ENCODE data around the gene SLC22A23. TPM values are rescaled to one million over a fixed set of nuclear protein-coding genes. Genes with fewer than 3 reads are reported as not detected.
"Not testable (repeated sequence)": the region's sequence is repeated elsewhere in the genome, so short reads cannot be mapped to it uniquely, and the experiment has no call there.

SLC22A23 gene
- total RNA-seq, 1 donor from 2014 or later: 5.4 TPM

- ATAC-seq (ENCODE audit: poor library complexity) (no peak), DNase-seq (no peak)
- intact Hi-C loops (cut with DNase I): no loop called here
Observed at GRCh38 chr6:3260772-3261517, 195.9 kb downstream of the SLC22A23 start.

GRCh38 chr6:3260296-3260695 is 196.6 kb downstream of the SLC22A23 start:
- ATAC-seq (ENCODE audit: poor library complexity) (no peak), DNase-seq (no peak)
- intact Hi-C loops (cut with DNase I): no loop called here

GRCh38 chr6:3259491-3259958 is 197.3 kb downstream of the SLC22A23 start:
- ATAC-seq (ENCODE audit: poor library complexity) (peak; percentile 13), DNase-seq (peak; percentile 55)
- intact Hi-C loops (cut with DNase I): no loop called here

GRCh38 chr6:3258720-3259490 is 197.9 kb downstream of the SLC22A23 start, which contains the start of gene PSMG4:
Gene PSMG4 (plus strand): TSS chr6:3258947. CDS start chr6:3259023, 76 bp downstream.
- intact Hi-C loops (cut with DNase I): no loop called here
- DNase-seq: peak; percentile 97

GRCh38 chr6:3258201-3258600 is 198.6 kb downstream of the SLC22A23 start:
- intact Hi-C loops (cut with DNase I): no loop called here
- no peak for DNase-seq
- ATAC-seq (ENCODE audit: poor library complexity): no peak

More at GRCh38 chr6:3258720-3259490, 197.9 kb downstream of the SLC22A23 start, which contains the start of gene PSMG4:
- peak; percentile 99 for ATAC-seq (ENCODE audit: poor library complexity)

GRCh38 chr6:3253597-3253961 is 203.3 kb downstream of the SLC22A23 start:
- DNase-seq: no peak
- intact Hi-C loops (cut with DNase I): loop anchor here (5.0 kb wide), 1 partner anchor 96 kb away; the partner anchor contains the start of gene TUBB2A
- ATAC-seq (ENCODE audit: poor library complexity): no peak

- intact Hi-C loops (cut with DNase I): loop anchor here (5.0 kb wide), 1 partner anchor 96 kb away; the partner anchor contains the start of gene TUBB2A
- ATAC-seq (ENCODE audit: poor library complexity) (no peak), DNase-seq (no peak)
Observed at GRCh38 chr6:3252861-3253596, 203.8 kb downstream of the SLC22A23 start.

GRCh38 chr6:3252369-3252768 is 204.5 kb downstream of the SLC22A23 start:
- ATAC-seq (ENCODE audit: poor library complexity) (no peak), DNase-seq (no peak)
- intact Hi-C loops (cut with DNase I): loop anchor here (5.0 kb wide), 1 partner anchor 95 kb away; the partner anchor contains the start of gene TUBB2A

GRCh38 chr6:3251462-3252314 is 205.2 kb downstream of the SLC22A23 start:
- DNase-seq (peak; percentile 86), ATAC-seq (ENCODE audit: poor library complexity) (peak; percentile 89)
- intact Hi-C loops (cut with DNase I): loop anchor here (2.0 to 5.0 kb wide), 2 partner anchors 94 to 125 kb away; partner anchors contain the start of gene TUBB2A

- intact Hi-C loops (cut with DNase I): loop anchor here (2.0 to 5.0 kb wide), 2 partner anchors 93 to 123 kb away; partner anchors contain the start of gene TUBB2A
- DNase-seq (no peak), ATAC-seq (ENCODE audit: poor library complexity) (peak; percentile 10)
Observed at GRCh38 chr6:3250231-3250675, 206.6 kb downstream of the SLC22A23 start.

- intact Hi-C loops (cut with DNase I): loop anchor here (2.0 to 5.0 kb wide), 2 partner anchors 93 to 123 kb away; partner anchors contain the start of gene TUBB2A
- no peak for ATAC-seq (ENCODE audit: poor library complexity)
- no peak for DNase-seq
Observed at GRCh38 chr6:3249821-3250220, 207.0 kb downstream of the SLC22A23 start.

- ATAC-seq (ENCODE audit: poor library complexity) (peak; percentile 44), DNase-seq (peak; percentile 64)
- intact Hi-C loops (cut with DNase I): no loop called here
Observed at GRCh38 chr6:3247255-3248146, 209.3 kb downstream of the SLC22A23 start.

- no peak for DNase-seq
- no peak for ATAC-seq (ENCODE audit: poor library complexity)
- intact Hi-C loops (cut with DNase I): no loop called here
Observed at GRCh38 chr6:3245216-3245615, 211.6 kb downstream of the SLC22A23 start.

GRCh38 chr6:3244832-3245161 is 212.1 kb downstream of the SLC22A23 start:
- DNase-seq; intact Hi-C loops (cut with DNase I); ATAC-seq (ENCODE audit: poor library complexity): not testable (repeated sequence)

GRCh38 chr6:3244003-3244831 is 212.6 kb downstream of the SLC22A23 start:
- ATAC-seq (ENCODE audit: poor library complexity): no peak
- intact Hi-C loops (cut with DNase I): no loop called here

GRCh38 chr6:3242768-3243167 is 214.1 kb downstream of the SLC22A23 start:
- intact Hi-C loops (cut with DNase I): no loop called here
- ATAC-seq (ENCODE audit: poor library complexity) (no peak), DNase-seq (no peak)

More at GRCh38 chr6:3244003-3244831, 212.6 kb downstream of the SLC22A23 start:
- no peak for DNase-seq

Measured in Right ventricle myocardium superior (tissue), 1 donor.